ENCODE data around the gene RNH1. TPM values are rescaled to one million over a fixed set of nuclear protein-coding genes. Genes with fewer than 3 reads are reported as not detected.

Gene RNH1
- total RNA-seq, 2 experiments from 2014 or later = 65.5 to 65.7 TPM

DNA sequence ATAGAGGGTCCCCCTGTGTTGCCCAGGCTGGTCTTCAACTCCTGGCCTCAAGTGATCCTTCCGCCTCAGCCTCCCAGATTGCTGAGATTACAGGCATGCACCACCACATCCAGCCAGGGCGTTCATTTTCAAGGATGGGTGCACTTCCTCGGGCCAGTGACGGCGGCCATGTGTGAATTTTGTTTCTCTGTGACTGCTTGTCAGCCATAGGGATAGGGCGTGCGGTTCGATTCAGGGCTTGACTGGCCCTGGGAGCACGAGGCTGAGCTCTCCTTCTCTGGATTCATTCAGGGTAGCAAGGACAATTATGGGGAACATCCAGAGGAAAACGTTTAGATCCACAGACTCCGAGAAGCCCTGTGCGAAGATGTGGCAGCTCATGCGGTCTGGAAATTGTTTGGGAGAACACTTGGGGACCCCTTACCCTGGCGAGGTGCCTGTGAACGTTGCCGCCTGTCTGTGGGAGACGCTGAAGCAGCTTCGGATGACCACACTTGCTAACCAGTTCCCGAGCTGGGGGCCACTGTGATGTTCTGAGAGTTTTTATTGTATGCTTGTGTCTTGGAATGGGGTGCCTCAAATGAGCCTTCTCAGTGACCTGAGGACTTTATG lies 54.0 kb downstream of the RNH1 start:
- Histone ChIP-seq H3K36me3 (ENCODE audit: insufficient read depth, low read length) (peaks cover 10% of the 10 kb centered on the region; the same call in 1 of the 2 replicates), H3K27ac (ENCODE audit: low read depth, low read length, poor library complexity, severe bottlenecking) (no peak overlapping the region), H2AFZ (ENCODE audit: low read length) (no peak overlapping the region), H3K4me1 (ENCODE audit: insufficient read depth, low read length, poor library complexity, severe bottlenecking) (peaks cover 32% of the 10 kb centered on the region), H4K20me1 (ENCODE audit: insufficient read depth, low read length) (no peaks in the 10 kb centered on the region), H3K9me3 (ENCODE audit: low read length) (no peaks in the 10 kb centered on the region), H3K79me2 (ENCODE audit: insufficient read depth, low read depth, low read length) (no peaks in the 10 kb centered on the region; the same call in 1 of the 2 replicates), H3K4me3 (ENCODE audit: low read depth, low read length, poor library complexity, severe bottlenecking) (no peak overlapping the region), H3K4me2 (ENCODE audit: low read length) (no peak overlapping the region), H3K9me2 (ENCODE audit: insufficient read depth, low read length) (no peaks in the 10 kb centered on the region)
- no peak for DNase-seq (ENCODE audit: low spot score)
- CTCF ChIA-PET (ENCODE audit: unreplicated experiment) = no interaction called here
- intact Hi-C loops (cut with micrococcal nuclease; ENCODE audit: unreplicated experiment) = loop anchor here (5.0 kb wide), 1 partner anchor 246 kb away; the partner anchor contains the start of genes BET1L and RIC8A
- BruUV-seq (replicated peaks) = no TSS peak
- TF ChIP-seq, protein P1, sequence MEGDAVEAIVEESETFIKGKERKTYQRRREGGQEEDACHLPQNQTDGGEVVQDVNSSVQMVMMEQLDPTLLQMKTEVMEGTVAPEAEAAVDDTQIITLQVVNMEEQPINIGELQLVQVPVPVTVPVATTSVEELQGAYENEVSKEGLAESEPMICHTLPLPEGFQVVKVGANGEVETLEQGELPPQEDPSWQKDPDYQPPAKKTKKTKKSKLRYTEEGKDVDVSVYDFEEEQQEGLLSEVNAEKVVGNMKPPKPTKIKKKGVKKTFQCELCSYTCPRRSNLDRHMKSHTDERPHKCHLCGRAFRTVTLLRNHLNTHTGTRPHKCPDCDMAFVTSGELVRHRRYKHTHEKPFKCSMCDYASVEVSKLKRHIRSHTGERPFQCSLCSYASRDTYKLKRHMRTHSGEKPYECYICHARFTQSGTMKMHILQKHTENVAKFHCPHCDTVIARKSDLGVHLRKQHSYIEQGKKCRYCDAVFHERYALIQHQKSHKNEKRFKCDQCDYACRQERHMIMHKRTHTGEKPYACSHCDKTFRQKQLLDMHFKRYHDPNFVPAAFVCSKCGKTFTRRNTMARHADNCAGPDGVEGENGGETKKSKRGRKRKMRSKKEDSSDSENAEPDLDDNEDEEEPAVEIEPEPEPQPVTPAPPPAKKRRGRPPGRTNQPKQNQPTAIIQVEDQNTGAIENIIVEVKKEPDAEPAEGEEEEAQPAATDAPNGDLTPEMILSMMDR (conservative IDR thresholded peaks at IDR 0.05; ENCODE audit: low read length) = no peak
- no peak for TF ChIP-seq EZH2phosphoT487 (IDR thresholded peaks at IDR 0.05; ENCODE audit: borderline replicate concordance, low read depth, low read length)
- POLR2A ChIA-PET = no interaction called here

DNA sequence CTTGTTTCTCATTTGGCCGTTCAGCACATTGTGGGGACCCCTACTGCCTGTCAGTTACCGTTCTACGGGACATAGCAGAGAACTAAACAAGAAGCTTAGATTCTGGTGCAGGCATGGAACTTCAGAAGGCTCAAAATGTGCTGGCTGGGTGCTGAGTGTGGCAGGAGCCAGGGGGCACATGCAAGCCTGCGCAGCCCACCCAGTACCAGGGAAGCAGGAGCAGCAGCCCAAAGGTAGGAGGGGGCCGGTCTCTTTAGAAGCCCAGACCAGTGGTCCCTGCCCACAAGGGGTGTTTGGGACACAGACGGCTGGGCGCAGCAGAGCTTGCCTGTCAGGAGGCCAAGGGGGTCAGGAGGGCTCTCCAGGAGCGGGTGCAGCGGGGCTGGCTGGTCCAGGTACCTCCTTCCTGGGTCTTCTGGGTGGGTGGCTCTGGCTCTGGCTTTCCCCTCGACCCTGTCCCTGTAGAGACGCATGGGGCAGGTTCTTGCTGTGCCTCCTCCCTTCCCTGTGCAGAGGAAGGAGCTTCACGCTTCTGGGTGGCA lies 54.8 kb downstream of the RNH1 start:
- ChIA-PET POLR2A (no interaction called here), CTCF (ENCODE audit: unreplicated experiment) (no interaction called here)
- Histone ChIP-seq H4K20me1 (ENCODE audit: insufficient read depth, low read length) (no peaks in the 10 kb centered on the region), H3K36me3 (ENCODE audit: insufficient read depth, low read length) (peaks cover 10% of the 10 kb centered on the region; the same call in 1 of the 2 replicates), H2AFZ (ENCODE audit: low read length) (no peak overlapping the region), H3K4me2 (ENCODE audit: low read length) (no peak overlapping the region), H3K4me3 (ENCODE audit: low read depth, low read length, poor library complexity, severe bottlenecking) (no peak overlapping the region), H3K9me3 (ENCODE audit: low read length) (no peaks in the 10 kb centered on the region), H3K79me2 (ENCODE audit: insufficient read depth, low read depth, low read length) (no peaks in the 10 kb centered on the region; the same call in 1 of the 2 replicates), H3K27ac (ENCODE audit: low read depth, low read length, poor library complexity, severe bottlenecking) (no peak overlapping the region), H3K4me1 (ENCODE audit: insufficient read depth, low read length, poor library complexity, severe bottlenecking) (peaks cover 32% of the 10 kb centered on the region), H3K9me2 (ENCODE audit: insufficient read depth, low read length) (no peaks in the 10 kb centered on the region)
- TF ChIP-seq EZH2phosphoT487 (IDR thresholded peaks at IDR 0.05; ENCODE audit: borderline replicate concordance, low read depth, low read length) = no peak
- TF ChIP-seq, protein P1 (conservative IDR thresholded peaks at IDR 0.05; ENCODE audit: low read length) = no peak
- intact Hi-C loops (cut with micrococcal nuclease; ENCODE audit: unreplicated experiment) = loop anchor here (5.0 kb wide), 1 partner anchor 245 kb away; the partner anchor contains the start of genes BET1L and RIC8A
- DNase-seq (ENCODE audit: low spot score) = peak; percentile 29
- BruUV-seq (replicated peaks) = no TSS peak

DNA sequence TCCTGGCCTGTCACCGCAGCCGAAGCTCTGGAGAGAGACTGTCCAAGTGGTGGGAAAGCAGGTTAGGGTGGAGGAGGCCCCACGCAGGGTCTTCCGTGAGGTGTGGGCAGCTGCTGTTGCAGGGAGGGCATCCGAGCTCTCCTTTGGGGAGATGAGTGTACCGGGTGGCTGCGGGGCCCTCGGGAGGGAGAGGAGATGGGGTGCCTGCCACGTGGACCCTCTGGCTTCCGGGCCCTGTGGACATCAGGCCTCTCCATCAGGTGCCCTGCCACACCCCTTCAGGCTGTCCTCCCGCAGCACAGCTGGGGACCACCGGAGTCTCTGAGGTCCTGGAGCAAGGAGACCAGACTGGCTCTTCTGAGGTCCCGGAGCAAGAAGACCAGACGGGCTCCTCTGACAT lies 55.3 kb downstream of the RNH1 start:
- ChIA-PET CTCF (ENCODE audit: unreplicated experiment) (no interaction called here), POLR2A (no interaction called here)
- Histone ChIP-seq H3K79me2 (ENCODE audit: insufficient read depth, low read depth, low read length) (no peaks in the 10 kb centered on the region; the same call in 1 of the 2 replicates), H3K36me3 (ENCODE audit: insufficient read depth, low read length) (peaks cover 10% of the 10 kb centered on the region; the same call in 1 of the 2 replicates), H3K9me2 (ENCODE audit: insufficient read depth, low read length) (no peaks in the 10 kb centered on the region), H2AFZ (ENCODE audit: low read length) (no peak overlapping the region), H4K20me1 (ENCODE audit: insufficient read depth, low read length) (no peaks in the 10 kb centered on the region), H3K4me3 (ENCODE audit: low read depth, low read length, poor library complexity, severe bottlenecking) (no peak overlapping the region), H3K4me1 (ENCODE audit: insufficient read depth, low read length, poor library complexity, severe bottlenecking) (peaks cover 36% of the 10 kb centered on the region), H3K27ac (ENCODE audit: low read depth, low read length, poor library complexity, severe bottlenecking) (no peak overlapping the region), H3K4me2 (ENCODE audit: low read length) (peak overlapping the region; percentile 86), H3K9me3 (ENCODE audit: low read length) (no peaks in the 10 kb centered on the region)
- BruUV-seq (replicated peaks) = no TSS peak
- intact Hi-C loops (cut with micrococcal nuclease; ENCODE audit: unreplicated experiment) = loop anchor here (1.0 to 5.0 kb wide), 3 partner anchors 55 to 244 kb away; partner anchors contain the start of genes BET1L, RIC8A and RNH1
- no peak for DNase-seq (ENCODE audit: low spot score)
- TF ChIP-seq EZH2phosphoT487 (IDR thresholded peaks at IDR 0.05; ENCODE audit: borderline replicate concordance, low read depth, low read length) = no peak
- TF ChIP-seq, protein P1 (conservative IDR thresholded peaks at IDR 0.05; ENCODE audit: low read length) = no peak

Measured in OCI-LY7 (cell line).